Testis (tissue), 3 donors: Measurements from ENCODE around the gene SLC28A3. TPM values are rescaled to one million over a fixed set of nuclear protein-coding genes. Genes with fewer than 3 reads are reported as not detected.

ENCODE experiments used
- DNase-seq: peaks from one replicate; pipeline ENCODE4 v3.0.0-alpha.2; 2019
- H3K27ac ChIP-seq, 2 donors: fragments of 200-600 bp; sonication (generic); one replicate each; pipeline ENCODE4 v1.5.1; 2019
- H3K27me3 ChIP-seq: fragments of 200-600 bp; sonication (generic); one replicate; pipeline ENCODE4 v1.5.1; 2019
- H3K36me3 ChIP-seq: fragments of 200-600 bp; sonication (generic); one replicate; pipeline ENCODE4 v1.5.1; 2017; ENCODE audit warnings: low read depth; ENCODE audit errors: missing control alignments
- H3K4me1 ChIP-seq: fragments of 200-600 bp; sonication (generic); one replicate; pipeline ENCODE4 v1.5.1; 2019
- H3K4me3 ChIP-seq, 2 donors: fragments of 200-600 bp; sonication (generic); one replicate each; pipeline ENCODE4 v1.5.1; 2017 to 2019
- H3K9me3 ChIP-seq: fragments of 200-600 bp; sonication (generic); one replicate; pipeline ENCODE4 v1.5.1; 2017
- POLR2A ChIP-seq: fragments of 450-650 bp; IDR thresholded peaks from one replicate; pipeline ENCODE4 v1.6.1; 2017; ENCODE audit warnings: antibody characterized with exemption, mild to moderate bottlenecking, moderate library complexity
- WGBS, 2 donors: methylation state at CpG; one replicate each; pipeline ENCODE4 v1.1.5; 2018; 5-methylcytosine and 5-hydroxymethylcytosine counted together
- intact Hi-C: fragments of 100-400 bp; cut with DNase I; formaldehyde crosslinking; loops from one replicate; pipeline ENCODE4 v1.15.1; 2023; ENCODE audit warnings: low total_unique reads
- polyA plus RNA-seq: library from polyadenylated mRNA; stranded (reverse); fragments of 350-450 nt; fragmentation: Illumina TruSeq; extraction: RNeasy Lipid Tissue Mini Kit (QIAGEN cat#74804); gene quantifications from one replicate; pipeline ENCODE4 v1.2.3, GENCODE V29; 2014; ENCODE audit warnings: low read depth, low replicate concordance; ENCODE audit not compliant: insufficient read depth
- total RNA-seq, 2 donors: library from RNA; depleted of rRNA; stranded (reverse); fragments of >200 nt; gene quantifications; one replicate each; pipeline ENCODE4 v1.2.3, GENCODE V29; 2016
- TF ChIP-seq, protein P1 (sequence below), 3 experiments: fragments of 450-650 bp in 2 of 3; fragments of 200-600 bp in 1 of 3; sonication (generic) in 1 of 3; IDR thresholded peaks; one replicate each; pipeline ENCODE4 v1.5.1; 2016 to 2019; ENCODE audit warnings: antibody characterized with exemption in 3 of 3, mild to moderate bottlenecking in 2 of 3, moderate library complexity in 1 of 3

SLC28A3 gene
- total and polyA plus RNA-seq, 3 donors from 2014 or later = 0.08 to 1.7 (median 0.31) TPM

DNA sequence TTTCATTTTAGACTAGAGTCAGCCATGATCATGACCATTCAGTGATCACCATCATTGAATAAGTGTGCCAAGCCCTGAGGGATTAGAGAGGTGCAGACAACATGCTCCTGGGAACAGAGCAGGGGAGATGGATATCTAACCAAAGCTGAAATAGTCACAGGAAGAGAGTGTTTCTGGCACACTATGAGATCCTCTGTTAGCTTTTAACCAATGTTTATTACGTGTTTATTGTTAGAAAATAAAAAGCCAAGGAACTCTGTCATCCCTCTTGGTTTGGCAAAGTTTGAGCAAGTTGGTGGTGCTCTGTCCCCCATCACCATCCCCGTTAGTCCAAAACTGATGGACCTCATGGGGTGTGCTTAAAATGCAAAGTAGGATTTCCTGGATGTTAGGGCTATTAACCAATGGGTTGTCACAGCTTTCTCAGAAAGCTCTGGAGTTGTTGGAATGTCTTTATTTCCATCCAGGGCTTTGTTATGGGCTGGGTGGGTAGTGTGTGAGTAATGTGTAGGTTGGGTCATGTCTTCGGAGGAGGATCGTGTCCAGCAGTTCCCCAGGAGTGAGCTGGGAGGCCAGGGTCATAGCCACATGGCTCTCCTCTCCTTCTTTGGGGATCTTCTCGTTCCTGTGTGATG, 34.9 kb downstream of the SLC28A3 start:
- TF ChIP-seq, protein P1, sequence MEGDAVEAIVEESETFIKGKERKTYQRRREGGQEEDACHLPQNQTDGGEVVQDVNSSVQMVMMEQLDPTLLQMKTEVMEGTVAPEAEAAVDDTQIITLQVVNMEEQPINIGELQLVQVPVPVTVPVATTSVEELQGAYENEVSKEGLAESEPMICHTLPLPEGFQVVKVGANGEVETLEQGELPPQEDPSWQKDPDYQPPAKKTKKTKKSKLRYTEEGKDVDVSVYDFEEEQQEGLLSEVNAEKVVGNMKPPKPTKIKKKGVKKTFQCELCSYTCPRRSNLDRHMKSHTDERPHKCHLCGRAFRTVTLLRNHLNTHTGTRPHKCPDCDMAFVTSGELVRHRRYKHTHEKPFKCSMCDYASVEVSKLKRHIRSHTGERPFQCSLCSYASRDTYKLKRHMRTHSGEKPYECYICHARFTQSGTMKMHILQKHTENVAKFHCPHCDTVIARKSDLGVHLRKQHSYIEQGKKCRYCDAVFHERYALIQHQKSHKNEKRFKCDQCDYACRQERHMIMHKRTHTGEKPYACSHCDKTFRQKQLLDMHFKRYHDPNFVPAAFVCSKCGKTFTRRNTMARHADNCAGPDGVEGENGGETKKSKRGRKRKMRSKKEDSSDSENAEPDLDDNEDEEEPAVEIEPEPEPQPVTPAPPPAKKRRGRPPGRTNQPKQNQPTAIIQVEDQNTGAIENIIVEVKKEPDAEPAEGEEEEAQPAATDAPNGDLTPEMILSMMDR (IDR thresholded peaks at IDR 0.05) = no peak
- TF ChIP-seq POLR2A = no peak
- Histone ChIP-seq H3K4me1 (no peaks in the 10 kb centered on the region), H3K9me3 (no peaks in the 10 kb centered on the region), H3K27ac (no peak overlapping the region), H3K4me3 (no peak overlapping the region), H3K36me3 (no peaks in the 10 kb centered on the region), H3K27me3 (no peaks in the 10 kb centered on the region)
- WGBS, 2 donors = 74 to 78% methylated on average over 5 of the region's 5 CpGs
- intact Hi-C loops = no loop called here
- no peak for DNase-seq

DNA sequence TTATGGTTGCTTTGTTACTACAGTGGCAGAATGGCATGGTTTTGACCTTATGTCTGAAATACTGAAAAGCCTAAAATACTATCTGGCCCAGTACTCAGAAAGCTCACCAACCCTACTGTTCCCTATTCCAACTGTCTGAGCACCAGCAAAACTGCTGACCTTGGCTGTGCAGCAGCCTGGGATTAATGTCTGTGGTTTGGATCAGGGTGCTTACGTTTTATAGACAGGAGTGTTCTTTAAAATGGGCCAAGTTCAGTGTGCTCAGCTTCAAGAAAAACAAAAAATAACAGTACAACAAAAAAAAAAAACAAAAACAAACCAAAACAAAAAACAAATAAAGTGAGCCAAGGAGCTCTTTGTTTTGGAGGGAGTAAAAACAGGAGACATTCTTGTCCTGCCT, 36.4 kb downstream of the SLC28A3 start:
- TF ChIP-seq POLR2A = no peak
- TF ChIP-seq, protein P1 (IDR thresholded peaks at IDR 0.05) = no peak
- no peaks in the 10 kb centered on the region for H3K36me3 ChIP-seq
- no peak overlapping the region for H3K4me3 ChIP-seq
- intact Hi-C loops = no loop called here
- H3K27ac ChIP-seq = no peak overlapping the region
- peak; percentile 49 for DNase-seq
- no peaks in the 10 kb centered on the region for H3K27me3 ChIP-seq
- H3K9me3 ChIP-seq = no peaks in the 10 kb centered on the region
- H3K4me1 ChIP-seq = no peaks in the 10 kb centered on the region
- WGBS, 2 donors = 56 to 71% methylated on average over 1 of the region's 1 CpG

DNA sequence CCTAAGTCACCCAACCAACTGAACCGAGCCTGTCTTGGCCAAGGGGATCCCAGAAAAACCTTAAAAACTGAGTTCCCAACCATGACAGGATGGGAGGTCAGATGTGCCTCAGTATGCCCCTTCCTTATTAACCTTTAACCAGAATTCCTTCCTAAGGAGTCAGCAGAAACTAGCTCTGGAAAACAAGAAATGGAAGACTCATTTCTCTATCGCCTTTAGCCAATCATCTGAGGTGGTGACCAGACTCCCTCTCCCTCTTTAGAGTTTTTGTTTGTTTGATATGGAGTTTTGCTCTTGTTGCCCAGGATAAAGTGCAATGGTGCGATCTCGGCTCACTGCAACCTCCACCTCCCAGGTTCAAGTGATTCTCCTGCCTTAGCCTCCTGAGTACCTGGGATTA, 37.5 kb downstream of the SLC28A3 start:
- 91 to 98% methylated on average over 4 of the region's 4 CpGs for WGBS, 2 donors
- no peaks in the 10 kb centered on the region for H3K36me3 ChIP-seq
- H3K27me3 ChIP-seq = no peaks in the 10 kb centered on the region
- no peaks in the 10 kb centered on the region for H3K4me1 ChIP-seq
- intact Hi-C loops = no loop called here
- DNase-seq = no peak
- H3K9me3 ChIP-seq = no peaks in the 10 kb centered on the region
- H3K27ac ChIP-seq = no peak overlapping the region
- no peak overlapping the region for H3K4me3 ChIP-seq
- no peak for TF ChIP-seq POLR2A
- TF ChIP-seq, protein P1 (IDR thresholded peaks at IDR 0.05) = no peak

DNA sequence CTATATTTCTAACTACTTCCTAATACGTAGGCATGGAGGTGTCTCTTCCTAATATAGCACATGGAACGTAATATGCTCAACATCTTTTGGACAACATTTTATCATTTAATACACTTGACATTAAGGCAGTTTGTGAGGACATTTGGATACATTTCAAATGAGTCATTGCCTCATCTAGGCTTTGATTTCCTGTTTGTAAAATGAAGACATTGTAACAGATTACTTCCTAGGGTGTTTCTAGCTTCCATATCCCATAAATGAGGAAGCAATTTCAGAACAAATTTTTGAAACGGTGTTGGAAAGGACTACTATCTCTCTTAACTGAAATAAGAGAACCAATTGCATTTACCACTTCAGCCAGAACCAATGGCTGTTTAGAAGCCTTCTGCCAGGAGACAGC, 38.7 kb downstream of the SLC28A3 start:
- Histone ChIP-seq H3K27me3 (no peaks in the 10 kb centered on the region), H3K27ac (no peak overlapping the region), H3K4me3 (no peak overlapping the region), H3K9me3 (no peaks in the 10 kb centered on the region), H3K4me1 (no peaks in the 10 kb centered on the region), H3K36me3 (no peaks in the 10 kb centered on the region)
- TF ChIP-seq POLR2A = no peak
- TF ChIP-seq, protein P1 (IDR thresholded peaks at IDR 0.05) = no peak
- intact Hi-C loops = no loop called here
- DNase-seq = no peak
- WGBS, 2 donors = 49 to 66% methylated on average over 3 of the region's 3 CpGs

DNA sequence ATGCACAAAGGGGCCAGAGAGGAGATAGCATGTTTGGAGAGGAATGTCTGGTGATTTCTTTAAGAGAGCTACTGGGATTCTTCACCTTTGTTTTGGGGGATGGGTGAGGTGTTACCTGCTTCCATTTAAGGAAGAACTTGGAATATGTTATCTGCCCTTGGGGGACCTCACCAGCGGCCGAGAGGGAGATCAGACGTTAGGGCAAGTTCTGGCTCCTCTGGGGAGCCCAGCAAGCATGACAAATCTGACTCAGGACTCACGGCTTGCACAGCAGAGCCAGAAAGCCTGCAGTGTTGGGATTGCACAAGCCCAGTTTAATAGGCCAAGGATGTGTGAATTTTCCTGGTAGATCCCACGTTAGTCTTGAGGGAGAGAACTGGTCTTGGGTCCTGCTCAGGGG, 40.3 kb downstream of the SLC28A3 start:
- 79 to 84% methylated on average over 5 of the region's 5 CpGs for WGBS, 2 donors
- DNase-seq = no peak

More for the DNA sequence above, 40.3 kb downstream of the SLC28A3 start:
- no peak overlapping the region for H3K4me3 ChIP-seq
- H3K36me3 ChIP-seq = no peaks in the 10 kb centered on the region
- no peaks in the 10 kb centered on the region for H3K4me1 ChIP-seq
- TF ChIP-seq, protein P1 (IDR thresholded peaks at IDR 0.05) = no peak
- TF ChIP-seq POLR2A = no peak
- H3K27me3 ChIP-seq = no peaks in the 10 kb centered on the region
- intact Hi-C loops = no loop called here
- no peak overlapping the region for H3K27ac ChIP-seq
- H3K9me3 ChIP-seq = no peaks in the 10 kb centered on the region
